Measurements from ENCODE around the gene CCDC24. TPM values are rescaled to one million over a fixed set of nuclear protein-coding genes. Genes with fewer than 3 reads are reported as not detected.

Gene CCDC24
- total and polyA plus RNA-seq, 2 donors (not counting 3 experiments of a cell fraction or from before 2014, with no cell fraction given) = 2.2 to 3.1 TPM

- H2AFZ ChIP-seq (ENCODE audit: low read depth, low read length) = no peak overlapping the region
- POLR2A ChIA-PET = no interaction called here
- intact Hi-C loops (cut with micrococcal nuclease) = no loop called here
- no peaks in the 10 kb centered on the region for H3K27me3 ChIP-seq (ENCODE audit: control insufficient read depth in 2 of 2, insufficient read depth in 2 of 2, low read length in 2 of 2)
- FAIRE-seq (no peak), DNase-seq (ENCODE audit: low read depth, low spot score) (no peak)
- peaks cover 5 to 35% of the 10 kb centered on the region in 2 experiments for H3K36me3 ChIP-seq (ENCODE audit: control insufficient read depth in 2 of 2, extremely low read depth in 1 of 2, insufficient read depth in 2 of 2, low read length in 2 of 2)
- no peak overlapping the region for H3K4me2 ChIP-seq (ENCODE audit: insufficient read depth, low read length)
- H3K4me3 ChIP-seq (replicated peaks in 1 of 3; ENCODE audit: insufficient read depth in 1 of 3, low read depth in 1 of 3, low read length in 3 of 3) = no peak overlapping the region
- CTCF ChIA-PET = no interaction called here
- H4K20me1 ChIP-seq (replicated peaks; ENCODE audit: control insufficient read depth, extremely low read depth, insufficient read depth, low read length) = no peaks in the 10 kb centered on the region
- BruUV-seq (replicated peaks) = no TSS peak
- H3K9me1 ChIP-seq (replicated peaks; ENCODE audit: control insufficient read depth, extremely low read depth, insufficient read depth, low read length) = no peaks in the 10 kb centered on the region
- dilution Hi-C loops (cut with MboI; ENCODE audit: extremely low pct_ligation_motif_present, low sequenced_read_pairs) = no loop called here
- TF ChIP-seq GATA2 (IDR thresholded peaks at IDR 0.05; ENCODE audit: insufficient read depth, insufficient read length, low read depth, low read length) (no peak), POLR2A (IDR thresholded peaks at IDR 0.05; ENCODE audit: low read depth, low read length) (no peak), JUN (IDR thresholded peaks at IDR 0.05; ENCODE audit: borderline replicate concordance, insufficient read depth, insufficient read length, low read depth) (no peak), POLR2AphosphoS5 (IDR thresholded peaks at IDR 0.05; ENCODE audit: insufficient read depth, low read depth, low read length) (no peak)
- H3K4me1 ChIP-seq (ENCODE audit: control insufficient read depth, extremely low read depth, insufficient read depth, low read length) = no peaks in the 10 kb centered on the region
- H3K79me2 ChIP-seq (ENCODE audit: control insufficient read depth, insufficient read depth, low read length) = no peaks in the 10 kb centered on the region
- no peaks in the 10 kb centered on the region for H3K9me3 ChIP-seq (replicated peaks; ENCODE audit: control insufficient read depth, insufficient read depth, low read length)
- H3K27ac ChIP-seq (ENCODE audit: insufficient read depth, low read depth, low read length) = no peak overlapping the region
- H3K9ac ChIP-seq (replicated peaks; ENCODE audit: extremely low read depth, insufficient read depth, low read length) = no peak overlapping the region
Observed at GRCh38 chr1:43960798-43961197, 30.6 kb upstream of the CCDC24 start.

GRCh38 chr1:43961692-43962091 lies 29.7 kb upstream of the CCDC24 start:
- DNase-seq (ENCODE audit: low read depth, low spot score) (no peak), FAIRE-seq (no peak)
- no peak overlapping the region for H2AFZ ChIP-seq (ENCODE audit: low read depth, low read length)
- H3K4me3 ChIP-seq (replicated peaks in 1 of 3; ENCODE audit: insufficient read depth in 1 of 3, low read depth in 1 of 3, low read length in 3 of 3) = no peak overlapping the region
- H3K79me2 ChIP-seq (ENCODE audit: control insufficient read depth, insufficient read depth, low read length) = no peaks in the 10 kb centered on the region
- H3K9me3 ChIP-seq (replicated peaks; ENCODE audit: control insufficient read depth, insufficient read depth, low read length) = no peaks in the 10 kb centered on the region
- no peak overlapping the region for H3K4me2 ChIP-seq (ENCODE audit: insufficient read depth, low read length)
- dilution Hi-C loops (cut with MboI; ENCODE audit: extremely low pct_ligation_motif_present, low sequenced_read_pairs) = no loop called here
- TF ChIP-seq POLR2AphosphoS5 (IDR thresholded peaks at IDR 0.05; ENCODE audit: insufficient read depth, low read depth, low read length) (no peak), GATA2 (IDR thresholded peaks at IDR 0.05; ENCODE audit: insufficient read depth, insufficient read length, low read depth, low read length) (no peak), POLR2A (IDR thresholded peaks at IDR 0.05; ENCODE audit: low read depth, low read length) (no peak), MYC (IDR thresholded peaks at IDR 0.05; ENCODE audit: low read depth, low read length) (no peak), EZH2 (IDR thresholded peaks at IDR 0.05; ENCODE audit: borderline replicate concordance, low read depth, low read length, severe bottlenecking) (no peak), JUN (IDR thresholded peaks at IDR 0.05; ENCODE audit: borderline replicate concordance, insufficient read depth, insufficient read length, low read depth) (no peak), FOS (IDR thresholded peaks at IDR 0.05; ENCODE audit: borderline replicate concordance, insufficient read depth, low read length) (no peak), MAX (IDR thresholded peaks at IDR 0.05; ENCODE audit: insufficient read depth, insufficient read length) (no peak)
- TF ChIP-seq, protein P1, sequence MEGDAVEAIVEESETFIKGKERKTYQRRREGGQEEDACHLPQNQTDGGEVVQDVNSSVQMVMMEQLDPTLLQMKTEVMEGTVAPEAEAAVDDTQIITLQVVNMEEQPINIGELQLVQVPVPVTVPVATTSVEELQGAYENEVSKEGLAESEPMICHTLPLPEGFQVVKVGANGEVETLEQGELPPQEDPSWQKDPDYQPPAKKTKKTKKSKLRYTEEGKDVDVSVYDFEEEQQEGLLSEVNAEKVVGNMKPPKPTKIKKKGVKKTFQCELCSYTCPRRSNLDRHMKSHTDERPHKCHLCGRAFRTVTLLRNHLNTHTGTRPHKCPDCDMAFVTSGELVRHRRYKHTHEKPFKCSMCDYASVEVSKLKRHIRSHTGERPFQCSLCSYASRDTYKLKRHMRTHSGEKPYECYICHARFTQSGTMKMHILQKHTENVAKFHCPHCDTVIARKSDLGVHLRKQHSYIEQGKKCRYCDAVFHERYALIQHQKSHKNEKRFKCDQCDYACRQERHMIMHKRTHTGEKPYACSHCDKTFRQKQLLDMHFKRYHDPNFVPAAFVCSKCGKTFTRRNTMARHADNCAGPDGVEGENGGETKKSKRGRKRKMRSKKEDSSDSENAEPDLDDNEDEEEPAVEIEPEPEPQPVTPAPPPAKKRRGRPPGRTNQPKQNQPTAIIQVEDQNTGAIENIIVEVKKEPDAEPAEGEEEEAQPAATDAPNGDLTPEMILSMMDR (IDR thresholded peaks at IDR 0.05; ENCODE audit: extremely low read depth in 1 of 2, insufficient read depth in 1 of 2, low read depth in 1 of 2, low read length in 2 of 2) = no peak
- no peak overlapping the region for H3K27ac ChIP-seq (ENCODE audit: insufficient read depth, low read depth, low read length)
- no peaks in the 10 kb centered on the region for H3K9me1 ChIP-seq (replicated peaks; ENCODE audit: control insufficient read depth, extremely low read depth, insufficient read depth, low read length)
- CTCF ChIA-PET = no interaction called here
- H3K36me3 ChIP-seq (ENCODE audit: control insufficient read depth in 2 of 2, extremely low read depth in 1 of 2, insufficient read depth in 2 of 2, low read length in 2 of 2) = peaks cover 5 to 34% of the 10 kb centered on the region in 2 experiments
- no peak overlapping the region for H3K9ac ChIP-seq (replicated peaks; ENCODE audit: extremely low read depth, insufficient read depth, low read length)
- BruUV-seq (replicated peaks) = no TSS peak
- intact Hi-C loops (cut with micrococcal nuclease) = no loop called here
- POLR2A ChIA-PET = no interaction called here
- H3K4me1 ChIP-seq (ENCODE audit: control insufficient read depth, extremely low read depth, insufficient read depth, low read length) = no peaks in the 10 kb centered on the region
- no peaks in the 10 kb centered on the region for H3K27me3 ChIP-seq (ENCODE audit: control insufficient read depth in 2 of 2, insufficient read depth in 2 of 2, low read length in 2 of 2)
- no peaks in the 10 kb centered on the region for H4K20me1 ChIP-seq (replicated peaks; ENCODE audit: control insufficient read depth, extremely low read depth, insufficient read depth, low read length)

Measured in endothelial cell of umbilical vein (primary cell).